Stimulated activated CD8-positive, alpha-beta memory T cell treated with anti-CD3 and anti-CD28 coated beads, Interleukin-7, amount 100 ng/mL, for 24 hours (primary cell): ENCODE measurements around the gene NLRP8.
"Not testable (repeated sequence)": the region's sequence is repeated elsewhere in the genome, so short reads cannot be mapped to it uniquely, and the experiment has no call there.

Experiments
- DNase-seq: peaks from one replicate; pipeline ENCODE4 v3.0.0-alpha.2; 2020; ENCODE audit warnings: low read depth

The NLRP8 gene

DNA sequence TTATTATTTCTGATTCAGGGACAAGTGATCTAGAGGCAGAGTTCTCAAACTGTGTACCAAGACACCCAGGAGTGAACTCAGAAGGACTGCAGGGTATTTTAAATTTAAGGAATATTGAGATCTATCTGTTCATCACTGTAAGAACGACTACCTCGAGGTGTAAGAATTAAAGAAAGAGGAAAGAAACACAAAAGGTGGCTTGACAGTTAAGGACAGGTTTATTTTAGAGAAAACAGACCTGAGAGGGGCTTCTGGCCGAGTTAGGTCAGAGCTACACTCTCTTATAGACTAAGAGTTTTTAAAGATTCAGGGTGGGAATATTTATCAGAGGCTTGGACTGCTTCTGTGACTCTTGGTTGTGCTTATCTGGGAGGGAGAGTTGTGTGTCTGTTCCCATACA lies 26.4 kb downstream of the NLRP8 start:
- no peak for DNase-seq

DNA sequence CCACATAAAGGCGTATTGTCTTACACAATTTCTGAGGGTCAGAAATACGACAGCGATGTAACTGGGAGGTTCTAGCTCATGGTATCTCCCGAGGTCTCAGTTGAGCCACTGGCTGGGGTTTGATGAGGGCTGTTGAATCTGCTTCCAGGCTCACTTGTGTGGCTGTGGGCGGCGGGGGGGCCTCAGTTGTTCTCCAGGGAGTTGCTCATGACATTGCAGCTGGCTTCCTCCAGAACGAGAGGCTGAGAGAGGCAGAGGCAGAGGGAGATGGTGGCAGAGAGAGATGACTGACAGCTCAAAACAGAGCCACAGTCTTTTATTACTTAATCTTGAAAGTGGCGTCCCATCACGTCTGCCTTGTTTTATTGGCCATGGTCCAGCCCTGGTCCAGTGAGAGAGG lies 32.8 kb downstream of the NLRP8 start:
- no peak for DNase-seq

DNA sequence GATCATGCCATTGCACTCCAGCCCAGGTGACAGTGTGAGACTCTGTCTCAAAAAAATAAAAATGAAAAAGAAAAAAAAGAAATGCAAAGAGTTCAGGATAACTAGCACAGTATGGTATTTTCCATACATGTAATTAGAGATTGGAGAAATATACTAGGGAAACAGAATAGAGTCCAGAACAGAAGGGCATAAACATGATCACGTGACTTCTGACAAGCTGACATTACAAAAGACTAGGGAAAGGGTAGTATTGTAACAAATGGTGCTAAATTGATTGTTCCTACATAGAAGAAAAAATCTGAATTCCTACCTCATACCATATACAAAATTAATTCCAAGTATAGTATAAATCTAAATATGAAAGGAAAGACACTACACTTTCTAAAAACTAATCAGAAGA lies 37.6 kb downstream of the NLRP8 start:
- no peak for DNase-seq

DNA sequence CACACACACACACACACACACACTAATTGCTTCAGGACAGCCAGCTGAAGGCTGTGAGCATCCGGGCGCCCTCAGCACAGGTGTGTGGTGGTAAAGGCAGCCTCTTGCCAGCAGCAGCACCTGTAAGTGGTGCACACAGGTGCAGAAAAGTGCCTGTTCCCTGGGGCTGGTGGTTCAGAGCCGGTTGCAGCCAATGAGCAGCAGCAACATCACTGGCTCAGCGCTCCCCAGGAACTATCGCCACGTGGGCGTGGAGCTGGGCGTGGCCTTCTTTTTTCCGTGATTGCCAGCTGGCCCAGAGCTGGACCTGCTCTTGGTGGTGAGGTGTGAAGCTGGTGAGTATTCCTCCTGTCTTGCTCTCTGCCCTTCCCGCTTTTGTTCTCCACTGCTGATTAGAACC lies 38.9 kb downstream of the NLRP8 start, which contains the start of gene NLRP5:
Gene NLRP5 (plus strand): TSS at position 289 of the 400 bp plus-strand sequence.
- no peak for DNase-seq

DNA sequence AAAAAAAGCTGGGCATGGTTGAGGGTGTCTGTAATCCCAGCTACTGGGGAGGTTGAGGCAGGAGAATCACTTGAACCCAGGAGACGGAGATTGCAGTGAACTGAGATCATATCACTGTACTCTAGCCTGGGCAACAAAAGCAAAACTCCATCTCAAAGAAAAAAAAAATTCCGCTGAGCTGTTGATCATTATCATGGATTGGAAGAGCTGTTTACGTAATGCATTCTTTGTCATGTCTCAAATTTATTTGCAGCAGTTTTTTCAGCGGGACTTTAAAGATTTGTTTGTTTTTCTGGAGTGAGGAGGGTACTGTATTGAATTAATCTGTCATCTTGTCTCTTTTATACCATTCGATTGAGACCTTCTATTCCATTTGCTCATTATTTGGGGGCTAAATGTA lies 43.2 kb downstream of the NLRP8 start:
- DNase-seq = no peak

DNA sequence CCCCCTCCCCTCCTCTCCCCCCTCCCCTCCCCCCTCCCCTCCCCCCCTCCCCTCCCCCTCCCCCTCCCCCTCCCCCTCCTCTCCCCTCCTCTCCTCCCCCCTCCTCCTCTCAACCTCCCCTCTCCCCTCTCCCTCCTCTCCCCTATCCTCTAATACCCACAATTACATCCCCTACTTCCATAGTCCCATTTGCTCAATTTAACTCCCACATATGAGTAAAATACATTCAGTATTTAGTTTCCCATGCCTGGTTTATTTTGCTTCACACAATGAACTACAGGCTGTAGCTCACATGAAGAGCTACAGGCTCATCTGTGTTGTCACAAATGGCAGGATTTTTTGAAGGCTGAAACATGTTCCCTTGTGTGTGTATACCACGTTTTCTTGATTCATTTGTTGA lies 45.9 kb downstream of the NLRP8 start:
- DNase-seq = no peak

DNA sequence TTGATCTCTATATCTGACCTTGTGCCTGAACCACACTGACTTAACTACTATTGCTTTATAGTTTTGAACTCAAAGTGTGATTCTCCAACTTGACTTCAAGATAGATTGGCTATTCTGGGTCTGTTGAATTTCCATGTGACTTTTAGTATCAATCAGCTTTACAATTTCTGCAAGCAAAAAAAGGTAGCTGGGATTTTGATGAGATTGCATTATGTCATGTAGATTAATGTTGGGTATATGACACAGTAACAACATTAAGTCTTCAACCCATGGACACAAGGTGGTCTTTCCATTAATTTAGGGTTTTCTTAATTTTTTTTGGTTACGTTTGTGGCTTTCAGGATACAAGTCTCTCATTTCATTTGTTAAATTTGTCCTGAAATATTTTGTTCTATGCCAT lies 67.1 kb downstream of the NLRP8 start:
- DNase-seq = no peak

DNA sequence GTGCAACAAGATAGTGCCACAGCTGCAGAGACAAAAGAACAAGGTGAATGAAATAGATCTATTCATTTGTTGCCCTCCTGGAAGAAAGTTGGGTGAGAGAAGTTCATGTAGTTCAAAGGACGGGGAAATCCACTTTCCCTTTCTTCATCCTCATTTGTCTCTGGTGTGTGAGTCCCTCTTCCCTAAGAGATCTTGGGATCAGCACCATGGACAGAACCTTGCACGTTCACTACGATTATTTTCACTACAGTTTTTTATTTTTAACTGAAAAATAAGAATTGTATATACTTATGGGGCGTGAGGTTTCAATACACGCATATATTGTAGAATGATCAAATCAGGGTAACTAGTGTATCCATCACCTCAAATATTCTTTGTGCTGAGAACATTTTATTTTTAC lies 68.1 kb downstream of the NLRP8 start:
- no peak for DNase-seq

DNA sequence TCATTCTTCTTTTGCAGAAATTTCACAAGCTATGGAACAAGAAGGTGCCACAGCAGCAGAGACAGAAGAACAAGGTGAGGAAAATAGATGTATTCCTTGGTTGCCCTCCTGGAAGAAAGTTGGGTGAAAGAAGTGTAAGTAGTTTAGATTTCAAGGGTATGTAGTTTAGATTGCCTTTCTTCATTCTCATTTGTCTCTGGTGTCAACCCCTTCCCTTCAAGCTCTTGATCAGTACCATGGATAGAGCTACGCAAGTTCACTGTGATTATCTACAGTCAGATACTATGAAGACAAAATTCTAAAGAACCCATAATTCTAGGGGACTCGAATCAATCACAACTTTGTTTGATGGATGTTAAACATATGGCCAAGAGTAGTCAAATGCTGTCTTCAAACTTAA lies 71.7 kb downstream of the NLRP8 start:
- not testable (repeated sequence) for DNase-seq

DNA sequence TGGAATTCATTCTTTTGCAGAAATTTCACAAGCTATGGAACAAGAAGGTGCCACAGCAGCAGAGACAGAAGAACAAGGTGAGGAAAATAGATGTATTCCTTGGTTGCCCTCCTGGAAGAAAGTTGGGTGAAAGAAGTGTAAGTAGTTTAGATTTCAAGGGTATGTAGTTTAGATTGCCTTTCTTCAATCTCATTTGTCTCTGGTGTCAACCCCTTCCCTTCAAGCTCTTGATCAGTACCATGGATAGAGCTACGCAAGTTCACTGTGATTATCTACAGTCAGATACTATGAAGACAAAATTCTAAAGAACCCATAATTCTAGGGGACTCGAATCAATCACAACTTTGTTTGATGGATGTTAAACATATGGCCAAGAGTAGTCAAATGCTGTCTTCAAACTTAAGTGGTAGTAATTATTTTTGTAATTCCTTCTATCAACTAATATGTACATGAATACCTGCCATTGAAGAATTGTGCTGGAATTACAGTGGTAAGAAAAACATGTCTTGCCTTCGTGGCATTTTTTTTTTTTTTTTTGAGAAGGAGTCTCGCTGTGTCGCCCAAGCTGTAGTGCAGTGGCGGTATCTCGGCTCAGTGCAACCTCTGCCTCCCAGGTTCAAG lies 72.8 kb downstream of the NLRP8 start:
- not testable (repeated sequence) for DNase-seq

DNA sequence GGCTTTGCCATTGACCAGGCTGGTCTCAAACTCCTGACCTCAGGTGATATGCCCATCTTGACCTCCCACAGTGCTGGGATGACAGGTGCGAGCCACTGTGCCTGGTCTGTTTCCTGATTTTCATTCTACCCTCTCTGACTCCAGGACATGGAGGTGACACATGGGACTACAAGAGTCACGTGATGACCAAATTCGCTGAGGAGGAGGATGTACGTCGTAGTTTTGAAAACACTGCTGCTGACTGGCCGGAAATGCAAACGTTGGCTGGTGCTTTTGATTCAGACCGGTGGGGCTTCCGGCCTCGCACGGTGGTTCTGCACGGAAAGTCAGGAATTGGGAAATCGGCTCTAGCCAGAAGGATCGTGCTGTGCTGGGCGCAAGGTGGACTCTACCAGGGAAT lies 79.1 kb downstream of the NLRP8 start:
- no peak for DNase-seq
